SU-DHL-6 (cell line): ENCODE results near the gene IRF2BPL.

ENCODE experiments used
- CTCF ChIP-seq: fragments of 200-600 bp; sonication (generic); IDR thresholded peaks from one replicate; pipeline ENCODE4 v1.5.1; 2017; ENCODE audit warnings: antibody characterized with exemption, mild to moderate bottlenecking, low read length, moderate library complexity; ENCODE audit not compliant: insufficient read depth, poor library complexity, severe bottlenecking
- EZH2phosphoT487 ChIP-seq: fragments of 200-600 bp; sonication (generic), shearing (Covaris generic); conservative IDR thresholded peaks from 2 replicates; pipeline ENCODE4 v1.6.1; 2018; ENCODE audit warnings: mild to moderate bottlenecking, antibody characterized with exemption, low read length, moderate library complexity, mixed read lengths

DNA sequence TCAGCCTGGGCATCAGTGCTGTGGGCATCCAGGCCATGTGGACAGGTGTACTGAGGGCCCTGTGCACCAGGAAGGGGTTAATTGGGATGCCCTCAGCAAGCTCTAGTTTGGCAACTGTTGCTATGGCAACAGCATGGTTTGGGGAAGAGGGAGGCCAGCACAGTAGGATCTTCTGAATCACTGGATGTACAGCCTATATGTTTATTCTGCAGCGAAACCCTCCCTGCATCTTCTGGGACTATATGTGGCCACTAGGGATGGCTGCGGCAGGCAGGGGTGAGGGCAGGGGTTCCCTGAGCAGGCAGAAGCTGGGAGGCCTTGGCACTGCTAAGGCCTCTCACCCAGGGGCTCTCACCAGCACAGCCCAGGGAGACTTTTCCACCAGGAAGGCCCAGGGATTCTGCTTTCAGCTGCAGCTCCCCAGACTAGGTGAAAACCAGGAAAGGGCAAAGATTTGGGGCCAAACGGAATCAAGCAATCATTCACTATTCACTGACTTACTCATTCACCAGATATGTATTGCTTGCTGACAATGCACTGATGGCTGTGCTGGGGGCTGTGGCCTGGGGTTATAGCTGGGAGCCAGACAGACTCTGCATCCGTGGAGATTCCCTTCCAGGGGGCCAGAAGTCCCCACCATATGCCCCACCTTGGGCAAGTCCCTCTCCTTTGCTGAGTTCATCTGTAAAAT lies 42.8 kb downstream of the IRF2BPL start:
- TF ChIP-seq CTCF (no peak), EZH2phosphoT487 (no peak)
